Endothelial cell of umbilical vein (primary cell): ENCODE measurements around the gene GSDME. TPM values are rescaled to one million over a fixed set of nuclear protein-coding genes. Genes with fewer than 3 reads are reported as not detected.
"Not testable (repeated sequence)": the region's sequence is repeated elsewhere in the genome, so short reads cannot be mapped to it uniquely, and the experiment has no call there.

Experiments used
- BruUV-seq: library from RNA; stranded (reverse); fragments of 400-500 nt; replicated peaks from 2 replicates; lab custom pipeline; 2021; lab: Mats Ljungman, UMichigan
- CTCF ChIA-PET: fragments of 300-600, 350-600 bp; sonication (Branson Sonifier 250); formaldehyde crosslinking; loops from one replicate; lab custom pipeline; 2021; ENCODE audit warnings: antibody characterized with exemption, inconsistent platforms; lab: Charles Lee
- POLR2A ChIA-PET: fragments of 300-600, 350-600 bp; sonication (Branson Sonifier 250); formaldehyde crosslinking; loops from one replicate; lab custom pipeline; 2021; ENCODE audit warnings: antibody characterized with exemption, inconsistent platforms; lab: Charles Lee
- DNase-seq: peaks from one replicate; pipeline ENCODE4 v3.0.0-alpha.2; 2011; ENCODE audit warnings: low read depth, low spot score
- FAIRE-seq: peaks from 2 replicates; lab custom pipeline; 2011; peaks lifted over from hg19 to GRCh38; lab: Jason Lieb, UNC
- H2AFZ ChIP-seq: 2 replicates; pipeline ENCODE4 v1.6.0; 2012; ENCODE audit warnings: low read depth, low read length, control low read depth, inconsistent platforms
- H3K27ac ChIP-seq: 2 replicates; pipeline ENCODE4 v1.5.1; 2011; ENCODE audit warnings: low read depth, mild to moderate bottlenecking, control low read depth, low read length, moderate library complexity; ENCODE audit not compliant: insufficient read depth
- H3K27me3 ChIP-seq, 2 experiments: 2 replicates each; pipeline versions ENCODE4 v1.6.0 to v1.6.1; 2011; ENCODE audit warnings: low read length in 2 of 2, mixed read lengths in 1 of 2; ENCODE audit not compliant: control insufficient read depth in 2 of 2, insufficient read depth in 2 of 2
- H3K36me3 ChIP-seq, 2 experiments: 2 replicates in 1 of 2; 3 replicates in 1 of 2; pipeline ENCODE4 v1.5.1; 2011; ENCODE audit warnings: low read length in 2 of 2, mild to moderate bottlenecking in 1 of 2, moderate library complexity in 1 of 2; ENCODE audit not compliant: control insufficient read depth in 2 of 2, insufficient read depth in 2 of 2; ENCODE audit errors: extremely low read depth in 1 of 2
- H3K4me1 ChIP-seq: 3 replicates; pipeline ENCODE4 v1.5.1; 2011; ENCODE audit warnings: mild to moderate bottlenecking, low read length; ENCODE audit not compliant: control insufficient read depth, insufficient read depth; ENCODE audit errors: extremely low read depth
- H3K4me2 ChIP-seq: 2 replicates; pipeline ENCODE4 v1.6.1; 2011; ENCODE audit warnings: low read length, control low read depth, mixed read lengths; ENCODE audit not compliant: insufficient read depth
- H3K4me3 ChIP-seq, 3 experiments: fragments of 200-600 bp in 1 of 3; sonication (generic), shearing (Covaris generic) in 1 of 3; replicated peaks in 1 of 3; 2 replicates each; pipeline ENCODE4 v1.5.1; 2011 to 2016; ENCODE audit warnings: control low read depth in 3 of 3, low read length in 3 of 3, mild to moderate bottlenecking in 2 of 3, inconsistent platforms in 1 of 3, low read depth in 1 of 3, moderate library complexity in 1 of 3; ENCODE audit not compliant: insufficient read depth in 1 of 3
- H3K79me2 ChIP-seq: 2 replicates; pipeline ENCODE4 v1.6.0; 2012; ENCODE audit warnings: low read length, inconsistent platforms; ENCODE audit not compliant: control insufficient read depth, insufficient read depth
- H3K9ac ChIP-seq: replicated peaks from 2 replicates; pipeline ENCODE3; 2011; ENCODE audit warnings: low read length, control low read depth; ENCODE audit not compliant: insufficient read depth; ENCODE audit errors: extremely low read depth
- H3K9me1 ChIP-seq: replicated peaks from 3 replicates; pipeline ENCODE4 v1.6.0; 2011; ENCODE audit warnings: mild to moderate bottlenecking, low read length; ENCODE audit not compliant: control insufficient read depth, insufficient read depth; ENCODE audit errors: extremely low read depth
- H3K9me3 ChIP-seq: replicated peaks from 2 replicates; pipeline ENCODE4 v1.5.1; 2012; ENCODE audit warnings: low read length, inconsistent platforms; ENCODE audit not compliant: control insufficient read depth, insufficient read depth
- H4K20me1 ChIP-seq: replicated peaks from 2 replicates; pipeline ENCODE3; 2011; ENCODE audit warnings: mild to moderate bottlenecking, low read length; ENCODE audit not compliant: control insufficient read depth, insufficient read depth; ENCODE audit errors: extremely low read depth
- EZH2 ChIP-seq: IDR thresholded peaks from 2 replicates; pipeline ENCODE4 v1.6.1; 2012; ENCODE audit warnings: borderline replicate concordance, low read depth, mild to moderate bottlenecking, moderate library complexity, low read length, inconsistent platforms; ENCODE audit not compliant: severe bottlenecking
- FOS ChIP-seq: IDR thresholded peaks from 2 replicates; pipeline ENCODE4 v1.6.1; 2011; ENCODE audit warnings: mild to moderate bottlenecking, low read length, moderate library complexity, borderline replicate concordance; ENCODE audit not compliant: insufficient read depth
- GATA2 ChIP-seq: IDR thresholded peaks from 2 replicates; pipeline ENCODE4 v1.7.0; 2011; ENCODE audit warnings: low read depth, mild to moderate bottlenecking, moderate library complexity, mixed read lengths, low read length; ENCODE audit not compliant: insufficient read length, insufficient read depth
- JUN ChIP-seq: IDR thresholded peaks from 2 replicates; pipeline ENCODE4 v1.6.1; 2011; ENCODE audit warnings: borderline replicate concordance, low read depth; ENCODE audit not compliant: insufficient read length, insufficient read depth
- MYC ChIP-seq: IDR thresholded peaks from one replicate; pipeline ENCODE4 v1.6.1; 2011; ENCODE audit warnings: mild to moderate bottlenecking, low read depth, low read length
- POLR2A ChIP-seq: IDR thresholded peaks from 2 replicates; pipeline ENCODE4 v1.6.1; 2012; ENCODE audit warnings: low read depth, mild to moderate bottlenecking, control low read depth, low read length
- POLR2AphosphoS5 ChIP-seq: IDR thresholded peaks from 2 replicates; pipeline ENCODE4 v1.6.1; 2012; ENCODE audit warnings: low read depth, mild to moderate bottlenecking, control low read depth, low read length, moderate library complexity; ENCODE audit not compliant: insufficient read depth
- dilution Hi-C: fragments of 300-500 bp; cut with MboI; formaldehyde crosslinking; loops from one replicate; pipeline ENCODE4 v1.15.0; 2019; ENCODE audit warnings: low sequenced_read_pairs; ENCODE audit not compliant: extremely low pct_ligation_motif_present
- intact Hi-C: fragments of 100-400 bp; cut with micrococcal nuclease; formaldehyde crosslinking; loops from one replicate; pipeline ENCODE4 v1.10.0; 2022
- polyA plus RNA-seq, 4 experiments: library from polyadenylated mRNA; depleted of rRNA in 3 of 4; stranded (reverse) in 3 of 4; unstranded in 1 of 4; fragments of >200 nt; gene quantifications; 2 replicates each; pipeline versions ENCODE4 v1.2.1 to v1.2.3, GENCODE V29; 2011 to 2012; ENCODE audit warnings: missing spikeins in 1 of 4
- total RNA-seq: library from RNA; stranded (reverse); gene quantifications from 2 replicates; pipeline ENCODE4 v1.2.3, GENCODE V29; 2021
- TF ChIP-seq, protein P1 (sequence below), 2 donors: IDR thresholded peaks; 1 replicate in 1 of 2; 2 replicates in 1 of 2; pipeline ENCODE4 v1.5.1; 2011; ENCODE audit warnings: low read length in 2 of 2, mild to moderate bottlenecking in 2 of 2, moderate library complexity in 2 of 2, control low read depth in 1 of 2, inconsistent platforms in 1 of 2, low read depth in 1 of 2; ENCODE audit not compliant: insufficient read depth in 1 of 2; ENCODE audit errors: extremely low read depth in 1 of 2
- TF ChIP-seq, protein P2 (sequence below): IDR thresholded peaks from 2 replicates; pipeline ENCODE4 v1.6.1; 2011; ENCODE audit not compliant: insufficient read depth, insufficient read length

The GSDME gene
- total and polyA plus RNA-seq, 2 donors (not counting 3 experiments of a cell fraction or from before 2014, with no cell fraction given): 21.1 to 23.4 TPM

DNA sequence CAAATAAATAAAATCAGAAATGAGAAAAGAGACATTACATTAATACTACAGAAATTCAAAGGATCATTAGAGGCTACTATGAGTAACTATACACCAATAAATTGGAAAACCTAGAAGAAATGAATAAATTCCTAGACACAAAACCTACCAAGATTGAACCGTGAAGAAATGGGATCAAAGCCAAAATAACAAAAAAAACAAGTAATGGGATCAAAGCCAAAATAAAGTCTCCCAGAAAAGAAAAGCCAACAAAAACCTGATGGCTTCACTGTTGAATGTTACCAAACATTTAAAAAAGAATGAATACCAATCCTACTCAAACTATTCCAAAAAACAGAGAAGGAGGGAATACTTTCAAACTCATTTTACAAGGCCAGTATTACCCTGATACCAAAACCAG is 20.0 kb downstream of the GSDME start:
- POLR2A ChIA-PET: no interaction called here
- FAIRE-seq: peak; percentile 33
- dilution Hi-C loops: no loop called here

DNA sequence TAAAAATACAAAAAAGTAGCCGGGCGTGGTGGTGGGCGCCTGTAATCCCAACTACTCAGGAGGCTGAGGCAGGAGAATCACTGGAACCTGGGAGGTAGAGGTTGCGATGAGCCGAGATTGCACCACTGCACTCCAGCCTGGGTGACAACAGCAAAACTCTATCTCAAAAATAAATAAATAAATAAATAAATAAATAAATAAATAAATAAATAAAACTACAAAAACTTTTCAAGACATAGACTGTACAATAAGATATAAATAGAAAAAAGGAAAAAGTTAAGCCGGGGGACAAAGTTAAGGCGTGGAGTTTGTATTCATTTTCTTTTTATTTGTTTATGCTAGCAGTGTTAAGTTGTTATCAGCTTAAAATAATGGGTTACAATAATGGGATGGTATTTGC is 21.7 kb downstream of the GSDME start:
- intact Hi-C loops, H3K4me2 ChIP-seq, H3K4me3 ChIP-seq, FAIRE-seq, DNase-seq, POLR2A ChIA-PET, CTCF ChIA-PET, H4K20me1 ChIP-seq, dilution Hi-C loops, BruUV-seq, H3K9ac ChIP-seq, H3K79me2 ChIP-seq, H3K27ac ChIP-seq, H3K4me1 ChIP-seq, H2AFZ ChIP-seq, H3K27me3 ChIP-seq, H3K9me1 ChIP-seq, H3K36me3 ChIP-seq, H3K9me3 ChIP-seq: not testable (repeated sequence)

More for the DNA sequence above, 20.0 kb downstream of the GSDME start:
- Histone ChIP-seq H3K27ac (no peak overlapping the region), H3K79me2 (no peaks in the 10 kb centered on the region), H4K20me1 (no peaks in the 10 kb centered on the region), H2AFZ (no peak overlapping the region), H3K9ac (no peak overlapping the region), H3K36me3 (no peaks in the 10 kb centered on the region), H3K27me3 (no peaks in the 10 kb centered on the region), H3K4me3 (no peak overlapping the region), H3K9me1 (no peaks in the 10 kb centered on the region), H3K9me3 (no peaks in the 10 kb centered on the region), H3K4me2 (no peak overlapping the region), H3K4me1 (no peaks in the 10 kb centered on the region)
- intact Hi-C loops: no loop called here
- BruUV-seq: no TSS peak
- TF ChIP-seq EZH2 (no peak), JUN (no peak), POLR2A (no peak), MYC (no peak), FOS (no peak), GATA2 (no peak), POLR2AphosphoS5 (no peak)
- TF ChIP-seq, protein P1, sequence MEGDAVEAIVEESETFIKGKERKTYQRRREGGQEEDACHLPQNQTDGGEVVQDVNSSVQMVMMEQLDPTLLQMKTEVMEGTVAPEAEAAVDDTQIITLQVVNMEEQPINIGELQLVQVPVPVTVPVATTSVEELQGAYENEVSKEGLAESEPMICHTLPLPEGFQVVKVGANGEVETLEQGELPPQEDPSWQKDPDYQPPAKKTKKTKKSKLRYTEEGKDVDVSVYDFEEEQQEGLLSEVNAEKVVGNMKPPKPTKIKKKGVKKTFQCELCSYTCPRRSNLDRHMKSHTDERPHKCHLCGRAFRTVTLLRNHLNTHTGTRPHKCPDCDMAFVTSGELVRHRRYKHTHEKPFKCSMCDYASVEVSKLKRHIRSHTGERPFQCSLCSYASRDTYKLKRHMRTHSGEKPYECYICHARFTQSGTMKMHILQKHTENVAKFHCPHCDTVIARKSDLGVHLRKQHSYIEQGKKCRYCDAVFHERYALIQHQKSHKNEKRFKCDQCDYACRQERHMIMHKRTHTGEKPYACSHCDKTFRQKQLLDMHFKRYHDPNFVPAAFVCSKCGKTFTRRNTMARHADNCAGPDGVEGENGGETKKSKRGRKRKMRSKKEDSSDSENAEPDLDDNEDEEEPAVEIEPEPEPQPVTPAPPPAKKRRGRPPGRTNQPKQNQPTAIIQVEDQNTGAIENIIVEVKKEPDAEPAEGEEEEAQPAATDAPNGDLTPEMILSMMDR (IDR thresholded peaks at IDR 0.05; ENCODE audit: extremely low read depth in 1 of 2, insufficient read depth in 1 of 2, low read depth in 1 of 2, low read length in 2 of 2): no peak
- TF ChIP-seq, protein P2, sequence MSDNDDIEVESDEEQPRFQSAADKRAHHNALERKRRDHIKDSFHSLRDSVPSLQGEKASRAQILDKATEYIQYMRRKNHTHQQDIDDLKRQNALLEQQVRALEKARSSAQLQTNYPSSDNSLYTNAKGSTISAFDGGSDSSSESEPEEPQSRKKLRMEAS: no peak
- peak; percentile 74 for DNase-seq
- CTCF ChIA-PET: interaction anchor here (1.0 kb wide), 1 partner anchor 26 kb away, joined by 3 read pairs; no protein-coding TSS in a partner anchor
